HG02588 (cell line): ENCODE measurements around the gene SUMO1.
"Not testable (repeated sequence)": the region's sequence is repeated elsewhere in the genome, so short reads cannot be mapped to it uniquely, and the experiment has no call there.

Source experiments
- ATAC-seq: cut with Tn5 transposase; IDR thresholded peaks from one replicate; pipeline ENCODE4 v1.9.1; 2021; ENCODE audit warnings: mild to moderate bottlenecking, moderate library complexity; ENCODE audit not compliant: unreplicated experiment

SUMO1 gene

GRCh38 chr2:202238234-202239197, at the start of gene SUMO1:
SUMO1 (minus strand) TSS chr2:202238597; CDS start chr2:202238451, 146 bp downstream.
- peak; percentile 98 for ATAC-seq

GRCh38 chr2:202286595-202286994, 48.2 kb upstream of the SUMO1 start:
- no peak for ATAC-seq

- no peak for ATAC-seq
These were observed 40.5 kb upstream of the SUMO1 start for GRCh38 chr2:202278944-202279343.

- peak; percentile 64 for ATAC-seq
These were observed 39.8 kb upstream of the SUMO1 start for GRCh38 chr2:202278036-202278760.

- not testable (repeated sequence) for ATAC-seq
These were observed 37.8 kb upstream of the SUMO1 start for GRCh38 chr2:202276078-202276720.

GRCh38 chr2:202270487-202270886, 32.1 kb upstream of the SUMO1 start:
- ATAC-seq = no peak

- no peak for ATAC-seq
These were observed 31.2 kb upstream of the SUMO1 start for GRCh38 chr2:202269585-202269984.

- no peak for ATAC-seq
These were observed 29.1 kb upstream of the SUMO1 start for GRCh38 chr2:202267495-202267894.

GRCh38 chr2:202265467-202266277, 27.3 kb upstream of the SUMO1 start, which contains the start of gene NOP58:
NOP58 (plus strand) TSS chr2:202265763; CDS start chr2:202265942, 179 bp downstream.
- peak; percentile 84 for ATAC-seq

- no peak for ATAC-seq
These were observed 23.1 kb upstream of the SUMO1 start for GRCh38 chr2:202261531-202261930.

GRCh38 chr2:202251494-202251893, 13.1 kb upstream of the SUMO1 start:
- ATAC-seq = no peak

- ATAC-seq = no peak
These were observed 11.3 kb upstream of the SUMO1 start for GRCh38 chr2:202249521-202250253.

GRCh38 chr2:202247710-202248109, 9.3 kb upstream of the SUMO1 start:
- not testable (repeated sequence) for ATAC-seq

GRCh38 chr2:202237787-202238233, 587 bp downstream of the SUMO1 start:
- ATAC-seq = peak; percentile 33

- ATAC-seq = no peak
These were observed 16.5 kb downstream of the SUMO1 start for GRCh38 chr2:202221873-202222272.

- ATAC-seq = no peak
These were observed 23.2 kb downstream of the SUMO1 start for GRCh38 chr2:202215179-202215578.

- no peak for ATAC-seq
These were observed 29.9 kb downstream of the SUMO1 start for GRCh38 chr2:202208526-202208925.

- ATAC-seq = no peak
These were observed 33.5 kb downstream of the SUMO1 start for GRCh38 chr2:202204855-202205254.

GRCh38 chr2:202203348-202203747, 35.0 kb downstream of the SUMO1 start:
- ATAC-seq = no peak
